Lower lobe of right lung (tissue), 2 donors: Measurements from ENCODE around the gene LRRC30. TPM values are rescaled to one million over a fixed set of nuclear protein-coding genes. Genes with fewer than 3 reads are reported as not detected.

ENCODE experiments used
- ATAC-seq, 2 donors: fragments of 200-7000 bp; cut with Tn5 transposase; one replicate each; pipeline ENCODE4 v1.9.1; 2020 to 2022; ENCODE audit warnings: mild to moderate bottlenecking in 2 of 2, moderate library complexity in 2 of 2
- DNase-seq: peaks from one replicate; pipeline ENCODE4 v3.0.0-alpha.2; 2020
- H3K27ac ChIP-seq: fragments of 200-600 bp; one replicate; pipeline ENCODE4 v1.8.0; 2022
- H3K27me3 ChIP-seq: fragments of 200-600 bp; one replicate; pipeline ENCODE4 v1.8.0; 2022; ENCODE audit warnings: low read depth
- H3K36me3 ChIP-seq: fragments of 200-600 bp; one replicate; pipeline ENCODE4 v1.8.0; 2022; ENCODE audit warnings: mild to moderate bottlenecking
- H3K4me1 ChIP-seq: fragments of 200-600 bp; one replicate; pipeline ENCODE4 v1.8.0; 2022
- H3K4me3 ChIP-seq: fragments of 200-600 bp; one replicate; pipeline ENCODE4 v1.8.0; 2022; ENCODE audit warnings: mild to moderate bottlenecking
- H3K9me3 ChIP-seq: fragments of 200-600 bp; one replicate; pipeline ENCODE4 v1.8.0; 2022
- CTCF ChIP-seq: fragments of 200-600 bp; IDR thresholded peaks from one replicate; pipeline ENCODE4 v1.8.0; 2022; ENCODE audit warnings: antibody characterized with exemption, mild to moderate bottlenecking
- intact Hi-C: fragments of 100-400 bp; cut with DNase I; formaldehyde crosslinking; loops from one replicate; pipeline ENCODE4 v1.11.0; 2022
- total RNA-seq: library from RNA; stranded (reverse); fragmentation: NEBNext Ultra II Directional; extraction: Animal tissue kit (Norgen Biotek cat#: 25700); gene quantifications from one replicate; pipeline ENCODE4 v1.2.1, GENCODE V29; 2021
- donor health status: DM: no; HTN: yes; CAD: no; lungs with severe emphysema.

The LRRC30 gene
- total RNA-seq, 1 donor from 2014 or later, result not detected

DNA sequence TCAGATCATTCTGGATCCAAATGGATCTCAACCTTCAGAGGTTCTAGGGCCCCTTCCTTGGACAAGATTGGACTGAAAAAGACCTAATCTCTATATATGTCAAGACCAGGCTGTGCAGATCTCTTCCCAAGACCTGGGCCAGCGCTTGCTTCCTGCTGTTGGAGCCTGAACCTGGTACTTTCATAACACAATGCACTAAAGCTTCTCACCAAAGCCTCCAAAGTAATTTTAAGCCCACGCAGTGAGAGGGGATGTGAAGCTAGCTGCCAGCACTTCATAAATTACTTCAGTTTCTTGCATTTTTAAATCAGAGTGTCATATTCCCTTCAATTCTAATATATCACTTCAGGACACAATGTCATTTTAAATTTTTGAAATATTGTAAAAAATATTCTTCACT, 50.7 kb downstream of the LRRC30 start:
- intact Hi-C loops, result no loop called here
- no peak for TF ChIP-seq CTCF
- no peaks in the 10 kb centered on the region for H3K36me3 ChIP-seq
- H3K27me3 ChIP-seq, result no peaks in the 10 kb centered on the region
- no peaks in the 10 kb centered on the region for H3K9me3 ChIP-seq
- no peak for ATAC-seq
- no peak overlapping the region for H3K4me3 ChIP-seq
- H3K4me1 ChIP-seq, result no peaks in the 10 kb centered on the region
- no peak for DNase-seq
- H3K27ac ChIP-seq, result no peak overlapping the region

Other genes with a start within 250 kb of the LRRC30 start
- 0.65 TPM for gene LAMA1, start 113.3 kb upstream of the LRRC30 start, total RNA-seq